ENCODE measurements around the gene PEX7.

The PEX7 gene

GRCh38 chr6:136783495-136784270, 38.7 kb upstream of the PEX7 start:
- no peak overlapping the region for H3K4me2 ChIP-seq (ENCODE audit: low read length)

GRCh38 chr6:136784271-136784664, 38.1 kb upstream of the PEX7 start:
- Histone ChIP-seq H2BK120ac (ENCODE audit: low read depth, low read length) (no peak overlapping the region), H4K8ac (ENCODE audit: low read depth, low read length) (no peak overlapping the region), H3K4me1 (ENCODE audit: control insufficient read depth, low read depth, low read length) (no peaks in the 10 kb centered on the region), H3K4ac (ENCODE audit: low read depth, low read length) (no peak overlapping the region), H2BK15ac (replicated peaks; ENCODE audit: low read depth) (no peak overlapping the region), H3K4me2 (ENCODE audit: low read length) (no peak overlapping the region), H3K79me2 (ENCODE audit: control insufficient read depth, insufficient read depth, low read length) (no peaks in the 10 kb centered on the region), H3K79me1 (ENCODE audit: low read length) (no peaks in the 10 kb centered on the region), H3K9ac (ENCODE audit: low read length) (no peak overlapping the region), H4K5ac (ENCODE audit: low read length) (no peak overlapping the region), H3K27me3 (ENCODE audit: insufficient read depth, low read length, poor library complexity) (no peaks in the 10 kb centered on the region), H2AK5ac (ENCODE audit: low read length) (no peak overlapping the region), H3K4me3 (ENCODE audit: low read length) (no peak overlapping the region), H3K23ac (ENCODE audit: low read length) (no peak overlapping the region), H3K36me3 (ENCODE audit: control insufficient read depth, insufficient read depth, low read length) (no peaks in the 10 kb centered on the region), H3K56ac (ENCODE audit: low read length) (no peak overlapping the region), H2BK5ac (ENCODE audit: low read length) (no peak overlapping the region), H3K27ac (ENCODE audit: low read depth, low read length) (no peak overlapping the region), H3K18ac (ENCODE audit: low read length) (no peak overlapping the region)
- no CpG with 5 or more reads among the region's 8 CpGs for WGBS (ENCODE audit: extremely low coverage, insufficient coverage, low lambda C conversion rate)
- no peak for DNase-seq

More at GRCh38 chr6:136783495-136784270, 38.7 kb upstream of the PEX7 start:
- H3K56ac ChIP-seq (ENCODE audit: low read length), result no peak overlapping the region
- H4K5ac ChIP-seq (ENCODE audit: low read length), result no peak overlapping the region
- H2BK15ac ChIP-seq (replicated peaks; ENCODE audit: low read depth), result no peak overlapping the region
- no peak for DNase-seq
- no peaks in the 10 kb centered on the region for H3K36me3 ChIP-seq (ENCODE audit: control insufficient read depth, insufficient read depth, low read length)
- no peaks in the 10 kb centered on the region for H3K79me1 ChIP-seq (ENCODE audit: low read length)
- H3K4ac ChIP-seq (ENCODE audit: low read depth, low read length), result no peak overlapping the region
- no peak overlapping the region for H3K9ac ChIP-seq (ENCODE audit: low read length)
- no peaks in the 10 kb centered on the region for H3K27me3 ChIP-seq (ENCODE audit: insufficient read depth, low read length, poor library complexity)
- WGBS (ENCODE audit: extremely low coverage, insufficient coverage, low lambda C conversion rate), result no CpG with 5 or more reads among the region's 9 CpGs
- no peak overlapping the region for H2BK5ac ChIP-seq (ENCODE audit: low read length)
- no peak overlapping the region for H3K23ac ChIP-seq (ENCODE audit: low read length)
- no peak overlapping the region for H3K4me3 ChIP-seq (ENCODE audit: low read length)
- no peak overlapping the region for H4K8ac ChIP-seq (ENCODE audit: low read depth, low read length)
- H3K79me2 ChIP-seq (ENCODE audit: control insufficient read depth, insufficient read depth, low read length), result no peaks in the 10 kb centered on the region
- H2AK5ac ChIP-seq (ENCODE audit: low read length), result no peak overlapping the region
- no peak overlapping the region for H2BK120ac ChIP-seq (ENCODE audit: low read depth, low read length)
- H3K4me1 ChIP-seq (ENCODE audit: control insufficient read depth, low read depth, low read length), result no peaks in the 10 kb centered on the region
- H3K18ac ChIP-seq (ENCODE audit: low read length), result no peak overlapping the region
- H3K27ac ChIP-seq (ENCODE audit: low read depth, low read length), result no peak overlapping the region

DNA sequence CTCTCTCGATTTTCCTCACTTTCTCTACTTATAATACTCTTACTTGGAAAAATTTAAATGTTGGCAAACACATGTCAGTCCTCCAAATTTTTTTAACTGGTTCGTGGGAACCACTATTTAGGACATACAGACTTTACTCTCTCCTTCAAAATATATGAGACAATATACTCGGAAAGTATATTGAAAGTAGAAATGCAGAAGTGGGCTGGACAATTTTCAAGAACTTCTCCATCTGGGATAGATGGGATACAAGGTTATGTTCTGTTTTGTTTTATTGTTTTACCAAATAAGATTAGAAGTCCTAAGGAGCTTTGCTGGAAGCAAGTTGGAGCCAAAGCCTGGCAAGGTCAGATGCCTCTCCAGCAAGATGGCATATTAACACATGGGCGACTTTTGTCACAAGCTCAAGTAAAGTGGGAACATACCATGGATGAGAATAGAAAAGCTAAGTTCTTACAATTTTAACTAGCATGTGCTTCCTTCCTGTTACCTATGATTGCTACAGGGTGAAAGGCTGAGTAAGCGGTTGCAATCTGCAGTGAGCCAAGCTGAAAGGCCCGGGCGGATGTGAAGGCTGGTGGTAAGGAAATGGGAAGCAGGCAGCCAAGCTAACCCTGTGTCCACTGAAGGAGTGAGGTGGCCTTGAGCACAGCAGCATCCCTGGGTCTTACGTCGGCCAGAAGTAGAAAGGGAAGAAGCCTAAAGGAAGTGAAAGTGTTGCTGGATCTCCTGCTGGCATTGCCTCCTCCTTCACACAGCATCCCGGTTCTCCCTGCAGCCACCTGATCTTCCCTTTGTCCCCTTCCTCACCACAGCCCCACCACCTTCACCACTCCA, 37.3 kb upstream of the PEX7 start:
- H3K36me3 ChIP-seq (ENCODE audit: control insufficient read depth, insufficient read depth, low read length), result no peaks in the 10 kb centered on the region
- no peak overlapping the region for H2BK15ac ChIP-seq (replicated peaks; ENCODE audit: low read depth)
- H3K9ac ChIP-seq (ENCODE audit: low read length), result no peak overlapping the region
- H3K27ac ChIP-seq (ENCODE audit: low read depth, low read length), result no peak overlapping the region
- H3K18ac ChIP-seq (ENCODE audit: low read length), result no peak overlapping the region
- H3K27me3 ChIP-seq (ENCODE audit: insufficient read depth, low read length, poor library complexity), result no peaks in the 10 kb centered on the region
- no peaks in the 10 kb centered on the region for H3K79me1 ChIP-seq (ENCODE audit: low read length)
- no peak overlapping the region for H4K8ac ChIP-seq (ENCODE audit: low read depth, low read length)
- H3K23ac ChIP-seq (ENCODE audit: low read length), result no peak overlapping the region
- no peaks in the 10 kb centered on the region for H3K4me1 ChIP-seq (ENCODE audit: control insufficient read depth, low read depth, low read length)
- H3K56ac ChIP-seq (ENCODE audit: low read length), result no peak overlapping the region
- no peak overlapping the region for H2BK120ac ChIP-seq (ENCODE audit: low read depth, low read length)
- H2AK5ac ChIP-seq (ENCODE audit: low read length), result no peak overlapping the region
- H3K4me3 ChIP-seq (ENCODE audit: low read length), result no peak overlapping the region
- peak; percentile 13 for DNase-seq
- no CpG with 5 or more reads among the region's 10 CpGs for WGBS (ENCODE audit: extremely low coverage, insufficient coverage, low lambda C conversion rate)
- no peak overlapping the region for H2BK5ac ChIP-seq (ENCODE audit: low read length)
- H3K4me2 ChIP-seq (ENCODE audit: low read length), result no peak overlapping the region
- no peak overlapping the region for H3K4ac ChIP-seq (ENCODE audit: low read depth, low read length)
- no peaks in the 10 kb centered on the region for H3K79me2 ChIP-seq (ENCODE audit: control insufficient read depth, insufficient read depth, low read length)
- H4K5ac ChIP-seq (ENCODE audit: low read length), result no peak overlapping the region

GRCh38 chr6:136786658-136787057, 35.7 kb upstream of the PEX7 start:
- Histone ChIP-seq H3K9ac (ENCODE audit: low read length) (no peak overlapping the region), H2BK120ac (ENCODE audit: low read depth, low read length) (no peak overlapping the region), H4K8ac (ENCODE audit: low read depth, low read length) (no peak overlapping the region), H2AK5ac (ENCODE audit: low read length) (no peak overlapping the region), H3K23ac (ENCODE audit: low read length) (no peak overlapping the region), H3K4me3 (ENCODE audit: low read length) (no peak overlapping the region), H4K5ac (ENCODE audit: low read length) (no peak overlapping the region), H3K56ac (ENCODE audit: low read length) (no peak overlapping the region), H3K79me1 (ENCODE audit: low read length) (no peaks in the 10 kb centered on the region), H3K4me2 (ENCODE audit: low read length) (no peak overlapping the region), H2BK15ac (replicated peaks; ENCODE audit: low read depth) (no peak overlapping the region), H3K18ac (ENCODE audit: low read length) (no peak overlapping the region), H3K36me3 (ENCODE audit: control insufficient read depth, insufficient read depth, low read length) (no peaks in the 10 kb centered on the region), H3K27me3 (ENCODE audit: insufficient read depth, low read length, poor library complexity) (peaks cover 3% of the 10 kb centered on the region), H3K27ac (ENCODE audit: low read depth, low read length) (no peak overlapping the region), H3K4me1 (ENCODE audit: control insufficient read depth, low read depth, low read length) (no peaks in the 10 kb centered on the region), H3K4ac (ENCODE audit: low read depth, low read length) (no peak overlapping the region), H2BK5ac (ENCODE audit: low read length) (no peak overlapping the region), H3K79me2 (ENCODE audit: control insufficient read depth, insufficient read depth, low read length) (no peaks in the 10 kb centered on the region)
- DNase-seq, result no peak
- WGBS (ENCODE audit: extremely low coverage, insufficient coverage, low lambda C conversion rate), result no CpG with 5 or more reads among the region's 6 CpGs

- Histone ChIP-seq H3K36me3 (ENCODE audit: control insufficient read depth, insufficient read depth, low read length) (no peaks in the 10 kb centered on the region), H3K4ac (ENCODE audit: low read depth, low read length) (no peak overlapping the region), H3K18ac (ENCODE audit: low read length) (no peak overlapping the region), H3K23ac (ENCODE audit: low read length) (no peak overlapping the region), H3K79me1 (ENCODE audit: low read length) (no peaks in the 10 kb centered on the region), H3K4me2 (ENCODE audit: low read length) (no peak overlapping the region), H2BK120ac (ENCODE audit: low read depth, low read length) (no peak overlapping the region), H3K79me2 (ENCODE audit: control insufficient read depth, insufficient read depth, low read length) (no peaks in the 10 kb centered on the region), H3K27me3 (ENCODE audit: insufficient read depth, low read length, poor library complexity) (peaks cover 3% of the 10 kb centered on the region), H3K56ac (ENCODE audit: low read length) (no peak overlapping the region), H2BK5ac (ENCODE audit: low read length) (no peak overlapping the region), H3K4me1 (ENCODE audit: control insufficient read depth, low read depth, low read length) (no peaks in the 10 kb centered on the region), H4K8ac (ENCODE audit: low read depth, low read length) (no peak overlapping the region), H3K4me3 (ENCODE audit: low read length) (no peak overlapping the region), H2AK5ac (ENCODE audit: low read length) (no peak overlapping the region), H2BK15ac (replicated peaks; ENCODE audit: low read depth) (no peak overlapping the region), H3K9ac (ENCODE audit: low read length) (no peak overlapping the region), H3K27ac (ENCODE audit: low read depth, low read length) (no peak overlapping the region), H4K5ac (ENCODE audit: low read length) (no peak overlapping the region)
- no CpG with 5 or more reads among the region's 4 CpGs for WGBS (ENCODE audit: extremely low coverage, insufficient coverage, low lambda C conversion rate)
- no peak for DNase-seq
Measured at GRCh38 chr6:136787726-136788068, 34.7 kb upstream of the PEX7 start.

All from mesendoderm (in vitro differentiated cells).